GM23338 (cell line): Measurements from ENCODE around the gene MPPED2.

Experiments
- CREB1 ChIP-seq: fragments of 250-450 bp; sonication (Bioruptor Pico); IDR thresholded peaks from 2 replicates; pipeline ENCODE4 v1.5.0; 2020; ENCODE audit warnings: low read depth, mild to moderate bottlenecking, moderate library complexity
- CTCF ChIP-seq, 2 experiments: fragments of 200-600 bp in 1 of 2; sonication (generic) in 1 of 2; conservative IDR thresholded peaks; 2 replicates each; pipeline versions ENCODE4 v1.5.1 to v1.6.1; 2016 to 2017; ENCODE audit warnings: antibody characterized with exemption in 2 of 2, low read depth in 2 of 2, mild to moderate bottlenecking in 2 of 2, moderate library complexity in 1 of 2
- ETS1 ChIP-seq: IDR thresholded peaks from 2 replicates; pipeline ENCODE4 v1.6.1; 2016; ENCODE audit warnings: antibody characterized with exemption
- EZH2 ChIP-seq: fragments of 200-600 bp; sonication (generic); IDR thresholded peaks from one replicate; pipeline ENCODE4 v1.8.0; 2017; ENCODE audit warnings: antibody characterized with exemption, mild to moderate bottlenecking, low read depth; ENCODE audit not compliant: unreplicated experiment
- EZH2phosphoT487 ChIP-seq: fragments of 200-600 bp; sonication (generic); IDR thresholded peaks from one replicate; pipeline ENCODE4 v1.8.1; 2018; ENCODE audit warnings: antibody characterized with exemption; ENCODE audit not compliant: unreplicated experiment
- JUNB ChIP-seq: IDR thresholded peaks from one replicate; pipeline ENCODE4 v1.6.1; 2016; ENCODE audit warnings: antibody characterized with exemption; ENCODE audit not compliant: unreplicated experiment
- NANOG ChIP-seq: IDR thresholded peaks from 2 replicates; pipeline ENCODE4 v1.6.1; 2016; ENCODE audit warnings: antibody characterized with exemption, borderline replicate concordance
- POLR2AphosphoS5 ChIP-seq: IDR thresholded peaks from 2 replicates; pipeline ENCODE4 v1.6.1; 2016; ENCODE audit warnings: antibody characterized with exemption, low read depth
- REST ChIP-seq: IDR thresholded peaks from one replicate; pipeline ENCODE4 v1.6.1; 2018; ENCODE audit warnings: antibody characterized with exemption; ENCODE audit not compliant: unreplicated experiment
- STAT1 ChIP-seq: IDR thresholded peaks from one replicate; pipeline ENCODE4 v1.6.1; 2016; ENCODE audit warnings: antibody characterized with exemption; ENCODE audit not compliant: unreplicated experiment
- ZNF114 ChIP-seq: fragments of 250-450 bp; sonication (Bioruptor Pico); IDR thresholded peaks from 2 replicates; pipeline ENCODE4 v1.5.0; 2020; ENCODE audit warnings: mild to moderate bottlenecking, moderate library complexity
- ZNF462 ChIP-seq: fragments of 250-450 bp; sonication (Bioruptor Pico); IDR thresholded peaks from 2 replicates; pipeline ENCODE4 v1.5.0; 2020; ENCODE audit warnings: mild to moderate bottlenecking, moderate library complexity

GRCh38 chr11:30465192-30465591 is 121.0 kb downstream of the MPPED2 start:
- TF ChIP-seq POLR2AphosphoS5 (no peak), JUNB (no peak), CTCF (conservative IDR thresholded peaks at IDR 0.05; ENCODE audit: low read depth in 2 of 2) (no peak), CREB1 (CRISPR knock-in tag) (no peak), REST (no peak), EZH2 (no peak), EZH2phosphoT487 (no peak), NANOG (no peak), ZNF114 (CRISPR knock-in tag) (no peak), STAT1 (no peak), ETS1 (no peak), ZNF462 (no peak)
